Neural progenitor cell (in vitro differentiated cells): ENCODE results near the gene CSK. TPM values are rescaled to one million over a fixed set of nuclear protein-coding genes. Genes with fewer than 3 reads are reported as not detected.
A peak's percentile ranks its signal among the peaks of the same experiment; 100 is the strongest.

Experiments
- DNase-seq: peaks from one replicate; pipeline ENCODE4 v3.0.0-alpha.2; 2016; ENCODE audit warnings: low spot score
- H2AFZ ChIP-seq: fragments of 200-600 bp; sonication (generic); replicated peaks from 2 replicates; pipeline ENCODE4 v1.6.1; 2016; ENCODE audit warnings: antibody characterized with exemption
- H3F3A ChIP-seq: fragments of 200-600 bp; sonication (generic); 2 replicates; pipeline ENCODE4 v1.6.1; 2016; ENCODE audit warnings: antibody characterized with exemption, low read depth
- H3K27ac ChIP-seq: fragments of 200-600 bp; sonication (generic); 2 replicates; pipeline ENCODE4 v1.5.1; 2016; ENCODE audit warnings: mild to moderate bottlenecking
- H3K27me3 ChIP-seq: fragments of 200-600 bp; sonication (generic); 2 replicates; pipeline ENCODE4 v1.6.1; 2016; ENCODE audit warnings: mild to moderate bottlenecking, moderate library complexity
- H3K36me3 ChIP-seq: fragments of 200-600 bp; sonication (generic); 2 replicates; pipeline ENCODE4 v1.5.1; 2016
- H3K4me1 ChIP-seq: fragments of 200-600 bp; sonication (generic); 2 replicates; pipeline ENCODE4 v1.6.1; 2016; ENCODE audit warnings: mixed run types
- H3K4me2 ChIP-seq: fragments of 200-600 bp; sonication (generic); 2 replicates; pipeline ENCODE4 v1.6.1; 2016
- H3K4me3 ChIP-seq: fragments of 200-600 bp; sonication (generic); 2 replicates; pipeline ENCODE4 v1.5.1; 2016
- H3K79me2 ChIP-seq: fragments of 200-600 bp; sonication (generic); 2 replicates; pipeline ENCODE4 v1.6.1; 2016; ENCODE audit warnings: low read depth
- H3K9ac ChIP-seq: fragments of 200-600 bp; sonication (generic); 2 replicates; pipeline ENCODE4 v1.6.1; 2016
- H3K9me3 ChIP-seq: fragments of 200-600 bp; sonication (generic); 2 replicates; pipeline ENCODE4 v1.5.1; 2016; ENCODE audit warnings: low read depth
- H4K20me1 ChIP-seq: fragments of 200-600 bp; sonication (generic); 2 replicates; pipeline ENCODE4 v1.6.1; 2016; ENCODE audit warnings: low read depth
- H3K27ac Mint-ChIP-seq: 3 replicates; pipeline ENCODE4 v1.8.0; 2021; ENCODE audit warnings: mixed read lengths
- H3K27me3 Mint-ChIP-seq: 2 replicates; pipeline ENCODE4 v1.8.0; 2022; ENCODE audit warnings: low read depth, mild to moderate bottlenecking, inconsistent platforms, moderate library complexity, mixed read lengths; ENCODE audit not compliant: insufficient read depth
- H3K36me3 Mint-ChIP-seq: 3 replicates; pipeline ENCODE4 v1.8.0; 2021; ENCODE audit warnings: mixed read lengths
- H3K4me1 Mint-ChIP-seq: 3 replicates; pipeline ENCODE4 v1.8.0; 2021; ENCODE audit warnings: mixed read lengths
- H3K4me3 Mint-ChIP-seq: 3 replicates; pipeline ENCODE4 v1.8.0; 2021; ENCODE audit warnings: mild to moderate bottlenecking, moderate library complexity, mixed read lengths
- H3K9me3 Mint-ChIP-seq: 3 replicates; pipeline ENCODE4 v1.8.0; 2020; ENCODE audit warnings: mixed read lengths
- CTCF ChIP-seq: fragments of 200-600 bp; sonication (generic); IDR thresholded peaks from 2 replicates; pipeline ENCODE4 v1.5.1; 2017; ENCODE audit warnings: antibody characterized with exemption, mild to moderate bottlenecking
- EZH2 ChIP-seq: fragments of 200-600 bp; sonication (generic); IDR thresholded peaks from 2 replicates; pipeline ENCODE4 v1.6.1; 2017; ENCODE audit warnings: antibody characterized with exemption, mild to moderate bottlenecking, moderate library complexity
- EZH2phosphoT487 ChIP-seq: fragments of 200-600 bp; sonication (generic); IDR thresholded peaks from 2 replicates; pipeline ENCODE4 v1.6.1; 2017; ENCODE audit warnings: antibody characterized with exemption
- total RNA-seq: library from RNA; depleted of rRNA; stranded (reverse); fragments of >200 nt; gene quantifications from 2 replicates; pipeline ENCODE4 v1.2.3, GENCODE V29; 2015; ENCODE audit warnings: low replicate concordance

The CSK gene
- total RNA-seq, 1 donor from 2014 or later, result 18.3 TPM

GRCh38 chr15:74799856-74800558 is 18.1 kb downstream of the CSK start:
- Histone ChIP-seq H3K4me1 (no peaks in the 10 kb centered on the region), H3K4me3 (no peak overlapping the region), H3K79me2 (no peaks in the 10 kb centered on the region), H3F3A (no peaks in the 10 kb centered on the region), H4K20me1 (peaks cover 54% of the 10 kb centered on the region), H3K4me2 (no peak overlapping the region), H3K27ac (no peak overlapping the region), H3K27me3 (no peaks in the 10 kb centered on the region), H3K36me3 (no peaks in the 10 kb centered on the region), H3K9me3 (no peaks in the 10 kb centered on the region), H2AFZ (no peak overlapping the region), H3K9ac (no peak overlapping the region)
- H3K27me3 Mint-ChIP-seq, result peaks cover 2% of the 10 kb centered on the region
- DNase-seq, result peak; percentile 68
- H3K4me1 Mint-ChIP-seq, result no peaks in the 10 kb centered on the region
- H3K4me3 Mint-ChIP-seq, result no peak overlapping the region
- no peaks in the 10 kb centered on the region for H3K9me3 Mint-ChIP-seq
- TF ChIP-seq EZH2 (no peak), CTCF (peak; percentile 90), EZH2phosphoT487 (no peak)
- no peak overlapping the region for H3K27ac Mint-ChIP-seq
- H3K36me3 Mint-ChIP-seq, result peaks cover 11% of the 10 kb centered on the region

- H3K4me3 Mint-ChIP-seq, result no peak overlapping the region
- H3K4me1 Mint-ChIP-seq, result no peaks in the 10 kb centered on the region
- H3K9me3 Mint-ChIP-seq, result no peaks in the 10 kb centered on the region
- Histone ChIP-seq H3K36me3 (no peaks in the 10 kb centered on the region), H3F3A (no peaks in the 10 kb centered on the region), H2AFZ (no peak overlapping the region), H3K79me2 (no peaks in the 10 kb centered on the region), H3K9me3 (no peaks in the 10 kb centered on the region), H3K4me1 (no peaks in the 10 kb centered on the region), H3K4me2 (no peak overlapping the region), H4K20me1 (peaks cover 48% of the 10 kb centered on the region), H3K27ac (no peak overlapping the region), H3K27me3 (no peaks in the 10 kb centered on the region), H3K4me3 (no peak overlapping the region), H3K9ac (no peak overlapping the region)
- peaks cover 11% of the 10 kb centered on the region for H3K36me3 Mint-ChIP-seq
- peaks cover 3% of the 10 kb centered on the region for H3K27me3 Mint-ChIP-seq
- TF ChIP-seq EZH2phosphoT487, result no peak
- no peak for TF ChIP-seq EZH2
- TF ChIP-seq CTCF, result no peak
- DNase-seq, result no peak
- H3K27ac Mint-ChIP-seq, result no peak overlapping the region
Observed at GRCh38 chr15:74800559-74801094, 18.7 kb downstream of the CSK start.

DNA sequence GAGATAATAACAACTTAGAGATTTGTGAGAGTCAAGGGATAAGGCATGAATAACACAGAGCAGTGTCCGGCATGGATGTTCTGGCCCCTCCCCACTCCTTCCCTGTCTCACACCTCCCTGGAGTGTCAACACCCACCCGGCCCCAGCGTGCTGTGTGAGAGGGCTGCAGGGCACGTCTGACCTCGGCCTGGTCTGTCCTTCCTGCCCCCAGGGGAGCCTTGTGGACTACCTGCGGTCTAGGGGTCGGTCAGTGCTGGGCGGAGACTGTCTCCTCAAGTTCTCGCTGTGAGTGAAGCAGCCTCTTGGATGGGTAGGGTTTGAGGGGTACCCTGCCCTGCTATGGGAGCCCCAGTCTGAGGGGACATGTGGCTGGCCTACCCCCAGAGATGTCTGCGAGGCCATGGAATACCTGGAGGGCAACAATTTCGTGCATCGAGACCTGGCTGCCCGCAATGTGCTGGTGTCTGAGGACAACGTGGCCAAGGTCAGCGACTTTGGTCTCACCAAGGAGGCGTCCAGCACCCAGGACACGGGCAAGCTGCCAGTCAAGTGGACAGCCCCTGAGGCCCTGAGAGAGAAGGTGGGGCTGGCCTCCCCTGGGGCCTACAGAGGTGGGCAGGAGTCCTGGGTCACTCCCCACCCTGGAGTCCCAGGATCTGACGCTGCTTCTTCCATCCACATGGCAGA is 19.6 kb downstream of the CSK start:
- Histone ChIP-seq H3K27ac (no peak overlapping the region), H3K9me3 (no peaks in the 10 kb centered on the region), H4K20me1 (peaks cover 40% of the 10 kb centered on the region), H3K36me3 (no peaks in the 10 kb centered on the region), H3K4me1 (no peaks in the 10 kb centered on the region), H3K79me2 (no peaks in the 10 kb centered on the region), H2AFZ (no peak overlapping the region), H3K4me3 (no peak overlapping the region), H3F3A (no peaks in the 10 kb centered on the region), H3K9ac (no peak overlapping the region), H3K4me2 (no peak overlapping the region), H3K27me3 (no peaks in the 10 kb centered on the region)
- Mint-ChIP-seq H3K27me3 (peaks cover 3% of the 10 kb centered on the region), H3K36me3 (peaks cover 11% of the 10 kb centered on the region), H3K4me3 (no peak overlapping the region), H3K9me3 (no peaks in the 10 kb centered on the region), H3K4me1 (no peaks in the 10 kb centered on the region), H3K27ac (no peak overlapping the region)
- TF ChIP-seq EZH2phosphoT487 (no peak), EZH2 (no peak), CTCF (no peak)
- DNase-seq, result no peak
